ENCODE results near the gene TSHZ2. TPM values are rescaled to one million over a fixed set of nuclear protein-coding genes. Genes with fewer than 3 reads are reported as not detected.
A peak's percentile ranks its signal among the peaks of the same experiment; 100 is the strongest.

The TSHZ2 gene
- total and polyA plus RNA-seq, 2 experiments from 2014 or later: 10.4 to 32.0 TPM

DNA sequence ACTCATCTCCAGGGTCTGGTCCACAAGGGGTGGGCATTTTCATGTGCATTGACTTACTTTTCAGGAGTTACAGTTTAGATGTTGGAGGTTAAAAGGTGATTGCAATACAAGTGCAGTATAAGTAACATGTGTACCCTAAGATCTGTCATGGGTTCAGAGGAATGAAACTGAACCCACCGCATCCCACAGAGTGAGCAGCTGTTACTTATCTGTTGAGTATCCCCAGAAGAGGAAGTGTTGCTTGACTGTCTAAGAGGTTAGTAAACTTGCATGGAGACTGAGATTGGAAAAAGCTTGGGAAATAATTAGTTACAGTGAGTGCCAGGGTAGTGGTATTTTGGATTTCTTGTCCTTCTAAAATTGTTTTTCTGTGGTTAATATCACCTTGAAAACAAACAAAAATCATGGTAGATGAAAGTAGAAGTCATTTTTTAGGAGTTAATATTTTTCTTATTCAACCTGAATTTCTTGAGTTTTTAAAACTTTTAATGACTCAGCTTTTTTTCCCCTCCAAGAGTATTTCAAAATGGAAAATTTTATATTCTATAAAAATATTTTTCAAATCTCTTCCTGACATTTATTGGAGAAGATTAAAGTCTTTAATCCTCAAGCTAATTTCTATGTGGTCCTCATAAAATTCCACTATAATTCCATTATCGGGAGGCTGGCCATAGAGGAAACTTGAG is 315.3 kb downstream of the TSHZ2 start:
- H3K9me3 ChIP-seq (ENCODE audit: low read depth): no peaks in the 10 kb centered on the region
- no peak overlapping the region for H3K27ac ChIP-seq
- TF ChIP-seq, protein P1, sequence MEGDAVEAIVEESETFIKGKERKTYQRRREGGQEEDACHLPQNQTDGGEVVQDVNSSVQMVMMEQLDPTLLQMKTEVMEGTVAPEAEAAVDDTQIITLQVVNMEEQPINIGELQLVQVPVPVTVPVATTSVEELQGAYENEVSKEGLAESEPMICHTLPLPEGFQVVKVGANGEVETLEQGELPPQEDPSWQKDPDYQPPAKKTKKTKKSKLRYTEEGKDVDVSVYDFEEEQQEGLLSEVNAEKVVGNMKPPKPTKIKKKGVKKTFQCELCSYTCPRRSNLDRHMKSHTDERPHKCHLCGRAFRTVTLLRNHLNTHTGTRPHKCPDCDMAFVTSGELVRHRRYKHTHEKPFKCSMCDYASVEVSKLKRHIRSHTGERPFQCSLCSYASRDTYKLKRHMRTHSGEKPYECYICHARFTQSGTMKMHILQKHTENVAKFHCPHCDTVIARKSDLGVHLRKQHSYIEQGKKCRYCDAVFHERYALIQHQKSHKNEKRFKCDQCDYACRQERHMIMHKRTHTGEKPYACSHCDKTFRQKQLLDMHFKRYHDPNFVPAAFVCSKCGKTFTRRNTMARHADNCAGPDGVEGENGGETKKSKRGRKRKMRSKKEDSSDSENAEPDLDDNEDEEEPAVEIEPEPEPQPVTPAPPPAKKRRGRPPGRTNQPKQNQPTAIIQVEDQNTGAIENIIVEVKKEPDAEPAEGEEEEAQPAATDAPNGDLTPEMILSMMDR (IDR thresholded peaks at IDR 0.05; ENCODE audit: low read depth, low read length): no peak
- H3K4me3 ChIP-seq: no peak overlapping the region
- H3K27me3 ChIP-seq: no peaks in the 10 kb centered on the region
- H3K36me3 ChIP-seq: no peaks in the 10 kb centered on the region
- peak in 1 of 2 donors; percentile 0 for DNase-seq (ENCODE audit: low read depth in 1 of 2, low spot score in 1 of 2)
- no peaks in the 10 kb centered on the region for H3K4me1 ChIP-seq (ENCODE audit: low read depth)

GRCh38 chr20:53291548-53291947 is 319.4 kb downstream of the TSHZ2 start:
- Histone ChIP-seq H3K4me3 (no peak overlapping the region), H3K27me3 (no peaks in the 10 kb centered on the region), H3K36me3 (no peaks in the 10 kb centered on the region), H3K27ac (no peak overlapping the region), H3K4me1 (ENCODE audit: low read depth) (no peaks in the 10 kb centered on the region), H3K9me3 (ENCODE audit: low read depth) (no peaks in the 10 kb centered on the region)
- peak in 1 of 2 donors; percentile 35 for DNase-seq (ENCODE audit: low read depth in 1 of 2, low spot score in 1 of 2)
- TF ChIP-seq, protein P1 (IDR thresholded peaks at IDR 0.05; ENCODE audit: low read depth, low read length): no peak

GRCh38 chr20:53292347-53292746 is 320.2 kb downstream of the TSHZ2 start:
- DNase-seq (ENCODE audit: low read depth in 1 of 2, low spot score in 1 of 2): no peak
- Histone ChIP-seq H3K4me1 (ENCODE audit: low read depth) (no peaks in the 10 kb centered on the region), H3K9me3 (ENCODE audit: low read depth) (no peaks in the 10 kb centered on the region), H3K27ac (no peak overlapping the region), H3K27me3 (no peaks in the 10 kb centered on the region), H3K4me3 (no peak overlapping the region), H3K36me3 (no peaks in the 10 kb centered on the region)
- TF ChIP-seq, protein P1 (IDR thresholded peaks at IDR 0.05; ENCODE audit: low read depth, low read length): no peak

DNA sequence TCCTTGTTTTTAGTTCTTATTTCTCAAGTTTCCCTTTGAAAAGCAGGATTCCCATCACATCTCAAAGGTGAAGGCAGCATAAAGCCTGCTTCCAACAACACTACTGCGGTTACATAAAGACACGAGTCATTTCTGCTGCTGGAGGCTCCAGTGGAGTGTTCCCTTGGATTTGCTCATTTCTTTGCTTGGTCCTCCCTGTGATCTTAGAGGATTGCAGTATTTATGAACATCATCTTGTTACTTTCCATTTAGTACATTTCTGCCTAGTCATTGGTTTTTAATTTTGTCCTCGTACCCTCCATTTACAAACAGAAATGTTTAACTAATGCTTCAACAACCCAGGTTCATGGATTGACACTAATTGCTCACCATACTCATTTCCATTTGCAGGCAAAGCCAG is 322.6 kb downstream of the TSHZ2 start:
- H3K4me1 ChIP-seq (ENCODE audit: low read depth): peaks cover 5% of the 10 kb centered on the region
- DNase-seq (ENCODE audit: low read depth in 1 of 2, low spot score in 1 of 2): no peak
- TF ChIP-seq, protein P1 (IDR thresholded peaks at IDR 0.05; ENCODE audit: low read depth, low read length): no peak

DNA sequence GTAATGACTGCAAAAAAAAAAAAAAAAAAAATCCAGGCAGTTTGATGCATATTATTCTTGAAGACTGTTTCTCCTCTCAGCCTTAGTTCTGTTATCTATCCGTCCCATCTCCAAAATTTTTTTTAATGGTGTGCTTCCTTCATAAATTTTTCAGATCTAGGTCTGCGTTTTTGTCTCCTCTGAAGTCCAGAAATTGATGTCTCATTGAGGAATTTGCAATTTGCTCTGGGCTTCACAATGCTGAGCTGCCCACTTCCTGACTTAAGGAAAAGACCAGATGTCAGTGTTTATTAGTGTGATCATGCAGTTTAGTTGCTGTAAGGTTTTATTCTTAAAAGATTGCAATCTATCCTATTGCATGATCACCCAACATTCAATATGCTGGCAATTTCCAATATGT is 323.9 kb downstream of the TSHZ2 start:
- Histone ChIP-seq H3K4me1 (ENCODE audit: low read depth) (peaks cover 10% of the 10 kb centered on the region), H3K9me3 (ENCODE audit: low read depth) (no peaks in the 10 kb centered on the region), H3K36me3 (no peaks in the 10 kb centered on the region), H3K4me3 (no peak overlapping the region), H3K27me3 (no peaks in the 10 kb centered on the region), H3K27ac (no peak overlapping the region)
- TF ChIP-seq, protein P1 (IDR thresholded peaks at IDR 0.05; ENCODE audit: low read depth, low read length): no peak
- DNase-seq (ENCODE audit: low read depth in 1 of 2, low spot score in 1 of 2): no peak

More for the DNA sequence above, 322.6 kb downstream of the TSHZ2 start:
- no peaks in the 10 kb centered on the region for H3K36me3 ChIP-seq
- no peaks in the 10 kb centered on the region for H3K27me3 ChIP-seq
- no peak overlapping the region for H3K4me3 ChIP-seq
- H3K9me3 ChIP-seq (ENCODE audit: low read depth): no peaks in the 10 kb centered on the region
- H3K27ac ChIP-seq: no peak overlapping the region

Measured in cardiac muscle cell (in vitro differentiated cells and primary cell).